Measurements from ENCODE around the gene FOXA2. TPM values are rescaled to one million over a fixed set of nuclear protein-coding genes. Genes with fewer than 3 reads are reported as not detected.

Gene FOXA2
- total and polyA plus RNA-seq, 2 donors (not counting 1 experiment from before 2014, with no cell fraction given): not detected

- peaks cover 11% of the 10 kb centered on the region for H3K27me3 Mint-ChIP-seq
- H3K27me3 ChIP-seq (replicated peaks in 1 of 4; ENCODE audit: control extremely low read depth in 1 of 4, control insufficient read depth in 3 of 4, insufficient read depth in 4 of 4, low read length in 3 of 4): peaks cover 0 to 5% (median 0%) of the 10 kb centered on the region in 4 experiments
- no peaks in the 10 kb centered on the region for H3K4me1 Mint-ChIP-seq
- H3K4me2 ChIP-seq (replicated peaks; ENCODE audit: low read depth, low read length, poor library complexity, severe bottlenecking): no peak overlapping the region
- no peak overlapping the region for H3K27ac ChIP-seq (ENCODE audit: low read length in 2 of 2)
- no peak overlapping the region for H3K27ac Mint-ChIP-seq
- H3K4me3 Mint-ChIP-seq: no peak overlapping the region
- no peaks in the 10 kb centered on the region for H3K36me3 ChIP-seq (replicated peaks in 1 of 2; ENCODE audit: control extremely low read depth in 1 of 2, control insufficient read depth in 1 of 2, extremely low read depth in 1 of 2, insufficient read depth in 2 of 2, low read length in 1 of 2)
- ATAC-seq (ENCODE audit: low read depth) (no peak), DNase-seq (no peak)
- intact Hi-C loops (cut with micrococcal nuclease): no loop called here
- no peak for TF ChIP-seq CTCF (IDR thresholded peaks at IDR 0.05)
- TF ChIP-seq EZH2 (IDR thresholded peaks at IDR 0.05; ENCODE audit: borderline replicate concordance, insufficient read depth, low read depth, low read length, poor library complexity, severe bottlenecking): no peak
- CTCF ChIA-PET: no interaction called here
- no peaks in the 10 kb centered on the region for H3K79me2 ChIP-seq (ENCODE audit: control insufficient read depth, insufficient read depth, low read length)
- POLR2A ChIA-PET: no interaction called here
- no CpG with 5 or more reads among the region's 1 CpG for WGBS (ENCODE audit: insufficient coverage)
- H3K4me3 ChIP-seq (ENCODE audit: control extremely low read depth in 1 of 5, extremely low read depth in 1 of 5, insufficient read depth in 1 of 5, low read depth in 2 of 5, low read length in 4 of 5): no peak overlapping the region
- H3K9me3 ChIP-seq (ENCODE audit: control extremely low read depth in 1 of 3, control insufficient read depth in 2 of 3, insufficient read depth in 1 of 3, low read length in 2 of 3): no peaks in the 10 kb centered on the region
- no peak overlapping the region for H2AFZ ChIP-seq (ENCODE audit: insufficient read depth, low read depth, low read length, poor library complexity, severe bottlenecking)
- no peaks in the 10 kb centered on the region for H3K9me3 Mint-ChIP-seq (ENCODE audit: insufficient read depth)
- no peaks in the 10 kb centered on the region for H4K20me1 ChIP-seq (ENCODE audit: control insufficient read depth, insufficient read depth, low read length, poor library complexity, severe bottlenecking)
- no peak overlapping the region for H3K9ac ChIP-seq (ENCODE audit: low read length)
- no peaks in the 10 kb centered on the region for H3K4me1 ChIP-seq (ENCODE audit: control insufficient read depth in 2 of 2, insufficient read depth in 2 of 2, low read length in 2 of 2)
Measured at GRCh38 chr20:22542427-22542826, 41.9 kb downstream of the FOXA2 start.

GRCh38 chr20:22540832-22541231 lies 43.5 kb downstream of the FOXA2 start:
- no peak overlapping the region for H3K4me2 ChIP-seq (replicated peaks; ENCODE audit: low read depth, low read length, poor library complexity, severe bottlenecking)
- no peaks in the 10 kb centered on the region for H3K36me3 ChIP-seq (replicated peaks in 1 of 2; ENCODE audit: control extremely low read depth in 1 of 2, control insufficient read depth in 1 of 2, extremely low read depth in 1 of 2, insufficient read depth in 2 of 2, low read length in 1 of 2)
- H3K4me1 Mint-ChIP-seq: no peaks in the 10 kb centered on the region
- no peaks in the 10 kb centered on the region for H3K79me2 ChIP-seq (ENCODE audit: control insufficient read depth, insufficient read depth, low read length)
- no peak for DNase-seq
- ChIA-PET POLR2A (no interaction called here), CTCF (no interaction called here)
- intact Hi-C loops (cut with micrococcal nuclease): no loop called here
- no peaks in the 10 kb centered on the region for H3K9me3 ChIP-seq (ENCODE audit: control extremely low read depth in 1 of 3, control insufficient read depth in 2 of 3, insufficient read depth in 1 of 3, low read length in 2 of 3)
- H3K27me3 ChIP-seq (replicated peaks in 1 of 4; ENCODE audit: control extremely low read depth in 1 of 4, control insufficient read depth in 3 of 4, insufficient read depth in 4 of 4, low read length in 3 of 4): peaks cover 0 to 5% (median 0%) of the 10 kb centered on the region in 4 experiments
- H3K27me3 Mint-ChIP-seq: peaks cover 11% of the 10 kb centered on the region
- no peak overlapping the region for H3K27ac ChIP-seq (ENCODE audit: low read length in 2 of 2)
- no peak for TF ChIP-seq CTCF (IDR thresholded peaks at IDR 0.05)
- no peak overlapping the region for H3K27ac Mint-ChIP-seq
- H3K4me3 Mint-ChIP-seq: no peak overlapping the region
- H3K4me1 ChIP-seq (ENCODE audit: control insufficient read depth in 2 of 2, insufficient read depth in 2 of 2, low read length in 2 of 2): no peaks in the 10 kb centered on the region
- H3K9me3 Mint-ChIP-seq (ENCODE audit: insufficient read depth): no peaks in the 10 kb centered on the region
- no peak overlapping the region for H3K9ac ChIP-seq (ENCODE audit: low read length)
- no peak overlapping the region for H3K4me3 ChIP-seq (ENCODE audit: control extremely low read depth in 1 of 5, extremely low read depth in 1 of 5, insufficient read depth in 1 of 5, low read depth in 2 of 5, low read length in 4 of 5)
- no peak overlapping the region for H2AFZ ChIP-seq (ENCODE audit: insufficient read depth, low read depth, low read length, poor library complexity, severe bottlenecking)
- WGBS (ENCODE audit: insufficient coverage): 66% methylated on average over 8 of the region's 10 CpGs
- ATAC-seq (ENCODE audit: low read depth): no peak
- no peaks in the 10 kb centered on the region for H4K20me1 ChIP-seq (ENCODE audit: control insufficient read depth, insufficient read depth, low read length, poor library complexity, severe bottlenecking)
